ENCODE measurements around the gene DOCK8. TPM values are rescaled to one million over a fixed set of nuclear protein-coding genes. Genes with fewer than 3 reads are reported as not detected.

DOCK8 gene
- total RNA-seq, 1 donor from 2014 or later = 0.22 TPM

GRCh38 chr9:426264-426663, 211.6 kb downstream of the DOCK8 start:
- no peaks in the 10 kb centered on the region for H3K27me3 Mint-ChIP-seq (ENCODE audit: unreplicated experiment)
- no peaks in the 10 kb centered on the region for H3K9me3 Mint-ChIP-seq (ENCODE audit: unreplicated experiment)
- H3K4me1 Mint-ChIP-seq (ENCODE audit: low read depth, unreplicated experiment) = no peaks in the 10 kb centered on the region
- no peak for DNase-seq
- H3K4me3 Mint-ChIP-seq (ENCODE audit: unreplicated experiment) = no peak overlapping the region
- H3K36me3 Mint-ChIP-seq (ENCODE audit: unreplicated experiment) = no peaks in the 10 kb centered on the region
- TF ChIP-seq CTCF (IDR thresholded peaks at IDR 0.05; ENCODE audit: partially characterized antibody, unreplicated experiment) = no peak
- H3K27ac Mint-ChIP-seq (ENCODE audit: unreplicated experiment) = no peak overlapping the region

- Mint-ChIP-seq H3K4me1 (ENCODE audit: low read depth, unreplicated experiment) (no peaks in the 10 kb centered on the region), H3K27ac (ENCODE audit: unreplicated experiment) (no peak overlapping the region), H3K4me3 (ENCODE audit: unreplicated experiment) (no peak overlapping the region), H3K9me3 (ENCODE audit: unreplicated experiment) (no peaks in the 10 kb centered on the region), H3K27me3 (ENCODE audit: unreplicated experiment) (no peaks in the 10 kb centered on the region), H3K36me3 (ENCODE audit: unreplicated experiment) (no peaks in the 10 kb centered on the region)
- DNase-seq = no peak
- no peak for TF ChIP-seq CTCF (IDR thresholded peaks at IDR 0.05; ENCODE audit: partially characterized antibody, unreplicated experiment)
Measured at GRCh38 chr9:426976-427375, 212.3 kb downstream of the DOCK8 start.

GRCh38 chr9:431701-432100, 217.0 kb downstream of the DOCK8 start:
- no peaks in the 10 kb centered on the region for H3K9me3 Mint-ChIP-seq (ENCODE audit: unreplicated experiment)
- no peaks in the 10 kb centered on the region for H3K27me3 Mint-ChIP-seq (ENCODE audit: unreplicated experiment)
- H3K4me1 Mint-ChIP-seq (ENCODE audit: low read depth, unreplicated experiment) = peaks cover 2% of the 10 kb centered on the region
- DNase-seq = no peak
- H3K36me3 Mint-ChIP-seq (ENCODE audit: unreplicated experiment) = no peaks in the 10 kb centered on the region
- H3K4me3 Mint-ChIP-seq (ENCODE audit: unreplicated experiment) = no peak overlapping the region
- no peak overlapping the region for H3K27ac Mint-ChIP-seq (ENCODE audit: unreplicated experiment)
- no peak for TF ChIP-seq CTCF (IDR thresholded peaks at IDR 0.05; ENCODE audit: partially characterized antibody, unreplicated experiment)

GRCh38 chr9:436482-436881, 221.8 kb downstream of the DOCK8 start:
- H3K27ac Mint-ChIP-seq (ENCODE audit: unreplicated experiment) = no peak overlapping the region
- H3K4me1 Mint-ChIP-seq (ENCODE audit: low read depth, unreplicated experiment) = peaks cover 2% of the 10 kb centered on the region
- TF ChIP-seq CTCF (IDR thresholded peaks at IDR 0.05; ENCODE audit: partially characterized antibody, unreplicated experiment) = no peak
- no peaks in the 10 kb centered on the region for H3K27me3 Mint-ChIP-seq (ENCODE audit: unreplicated experiment)
- peaks cover 1% of the 10 kb centered on the region for H3K9me3 Mint-ChIP-seq (ENCODE audit: unreplicated experiment)
- no peaks in the 10 kb centered on the region for H3K36me3 Mint-ChIP-seq (ENCODE audit: unreplicated experiment)
- no peak overlapping the region for H3K4me3 Mint-ChIP-seq (ENCODE audit: unreplicated experiment)
- no peak for DNase-seq

GRCh38 chr9:437066-437465, 222.4 kb downstream of the DOCK8 start:
- no peak overlapping the region for H3K4me3 Mint-ChIP-seq (ENCODE audit: unreplicated experiment)
- H3K27ac Mint-ChIP-seq (ENCODE audit: unreplicated experiment) = no peak overlapping the region
- peaks cover 1% of the 10 kb centered on the region for H3K9me3 Mint-ChIP-seq (ENCODE audit: unreplicated experiment)
- no peak for DNase-seq
- H3K27me3 Mint-ChIP-seq (ENCODE audit: unreplicated experiment) = no peaks in the 10 kb centered on the region
- H3K36me3 Mint-ChIP-seq (ENCODE audit: unreplicated experiment) = no peaks in the 10 kb centered on the region
- no peak for TF ChIP-seq CTCF (IDR thresholded peaks at IDR 0.05; ENCODE audit: partially characterized antibody, unreplicated experiment)
- H3K4me1 Mint-ChIP-seq (ENCODE audit: low read depth, unreplicated experiment) = peaks cover 2% of the 10 kb centered on the region

All from glutamatergic neuron (in vitro differentiated cells).